ENCODE results near the gene ROR2.
"Not testable (repeated sequence)": the region's sequence is repeated elsewhere in the genome, so short reads cannot be mapped to it uniquely, and the experiment has no call there.

ROR2 gene

DNA sequence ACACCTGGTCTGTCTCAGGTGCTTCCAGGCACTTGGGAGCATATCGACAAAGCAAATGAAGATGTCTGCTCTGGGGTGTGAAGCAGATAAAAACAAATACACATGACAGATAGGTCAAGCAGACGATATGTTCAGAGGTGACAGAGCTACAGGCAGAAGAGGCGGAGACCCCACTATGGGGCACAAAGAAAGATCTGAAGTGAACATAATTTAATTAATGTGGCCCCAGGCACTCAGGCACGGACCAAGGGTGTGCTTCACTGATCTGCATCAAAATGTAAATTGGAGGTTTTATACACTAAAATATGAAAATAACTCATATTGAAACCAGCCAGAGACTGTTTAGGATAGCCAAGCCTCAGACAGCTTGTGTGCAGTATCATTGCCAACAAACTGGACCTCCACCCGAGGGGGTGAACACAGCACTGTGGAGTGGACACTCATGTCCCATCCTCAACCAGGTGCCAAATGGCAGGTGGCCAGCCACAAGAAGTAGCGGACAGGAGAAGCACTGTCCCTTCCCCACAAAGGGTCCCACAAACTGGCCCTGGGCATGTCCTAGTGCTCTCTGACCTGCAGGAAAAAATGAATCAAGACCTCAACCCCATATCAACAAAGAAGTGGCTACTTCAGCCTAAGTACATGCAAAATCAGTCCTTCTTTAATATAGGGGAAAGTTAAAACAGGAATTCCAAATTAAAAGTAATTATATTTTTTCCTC is 29.2 kb downstream of the ROR2 start:
- no peak for DNase-seq

DNA sequence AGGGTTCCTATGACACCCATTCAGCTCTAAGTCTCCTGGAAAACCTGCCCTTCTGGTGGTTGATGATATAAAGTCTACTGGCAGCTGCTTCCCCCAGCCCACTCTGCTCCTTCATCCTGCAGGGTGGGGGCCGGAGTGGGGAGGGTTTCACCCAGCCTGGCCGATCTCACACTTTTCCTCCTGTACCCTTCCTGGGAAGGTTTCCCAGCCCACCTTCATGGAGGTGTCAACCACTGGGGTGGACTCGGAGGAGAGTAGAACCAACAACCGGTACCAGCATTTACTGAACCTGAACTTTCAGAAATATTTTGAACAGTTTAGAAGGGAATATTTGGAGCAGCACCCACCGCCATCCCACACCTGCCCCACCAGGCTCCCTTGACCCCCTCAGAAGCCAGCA is 30.4 kb downstream of the ROR2 start:
- no peak for DNase-seq

DNA sequence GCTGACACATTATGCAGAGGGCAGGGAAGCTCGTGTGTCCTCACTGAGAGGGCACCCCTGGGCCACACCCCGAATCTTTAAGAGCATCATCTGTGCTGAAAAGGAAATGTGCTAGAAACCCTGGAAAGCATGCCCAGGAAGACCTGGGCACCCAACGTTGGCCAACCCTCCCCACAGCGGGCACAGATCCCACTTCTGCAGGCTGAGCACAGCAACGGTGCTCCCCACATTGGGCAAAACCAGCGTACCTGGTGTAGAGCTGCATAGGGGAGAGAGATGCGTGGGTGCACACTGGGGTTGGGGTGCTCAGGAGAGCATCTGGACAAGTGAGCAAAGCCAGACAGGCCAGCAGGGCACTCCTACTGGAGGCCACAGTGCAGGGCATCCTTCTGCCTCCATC is 32.6 kb downstream of the ROR2 start:
- no peak for DNase-seq

DNA sequence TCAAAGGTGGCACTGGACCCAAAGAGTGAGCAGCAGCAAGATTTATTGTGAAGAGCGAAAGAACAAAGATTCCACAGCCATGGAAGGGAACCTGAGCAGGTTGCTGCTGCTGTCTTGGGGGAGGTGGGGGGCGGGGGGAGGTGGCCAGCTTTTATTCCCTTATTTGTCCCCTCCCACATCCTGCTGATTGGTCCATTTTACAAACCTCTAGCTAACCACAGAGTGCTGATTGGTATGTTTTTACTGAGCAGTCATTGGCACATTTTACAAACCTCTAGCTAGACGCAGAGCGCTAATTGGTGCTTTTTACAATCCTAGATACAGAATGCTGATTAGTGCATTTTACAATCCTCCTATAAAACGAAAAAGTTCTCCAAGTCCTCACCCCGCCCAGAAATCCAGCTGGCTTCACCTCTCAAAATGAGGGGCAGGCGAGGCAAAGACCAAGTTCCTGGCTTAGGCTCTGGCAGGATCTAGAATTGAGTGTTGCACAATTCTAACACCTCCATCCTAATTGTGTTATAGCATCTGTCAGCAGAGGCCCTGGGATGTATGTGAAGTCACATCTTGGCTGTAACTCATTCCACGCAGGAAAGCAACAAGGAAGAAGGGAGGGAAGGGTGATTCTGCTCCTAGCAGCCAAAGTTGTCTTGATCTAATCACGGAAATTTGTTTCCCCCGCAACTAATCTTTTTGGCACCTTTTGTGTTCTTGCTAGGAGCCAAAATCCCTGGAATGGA is 34.3 kb downstream of the ROR2 start:
- no peak for DNase-seq

DNA sequence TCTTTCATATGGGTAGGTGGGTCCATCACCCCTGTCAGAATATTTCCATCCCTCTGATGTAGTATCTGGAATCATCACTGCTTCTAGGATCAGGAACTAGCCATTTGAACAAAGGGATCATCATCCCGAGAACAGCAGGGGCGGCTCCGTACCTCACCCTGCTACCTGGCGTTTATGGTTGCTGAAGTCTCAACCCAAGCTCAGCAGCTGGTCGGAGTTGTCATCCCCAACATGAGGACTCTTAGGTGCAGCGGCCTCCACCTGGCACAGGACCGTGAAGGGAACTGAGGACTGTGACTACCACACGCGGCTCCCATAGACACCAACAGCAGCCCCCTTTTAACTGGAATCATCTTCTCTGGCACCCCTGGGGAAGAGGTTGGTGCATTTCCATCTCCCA is 35.1 kb downstream of the ROR2 start:
- no peak for DNase-seq

DNA sequence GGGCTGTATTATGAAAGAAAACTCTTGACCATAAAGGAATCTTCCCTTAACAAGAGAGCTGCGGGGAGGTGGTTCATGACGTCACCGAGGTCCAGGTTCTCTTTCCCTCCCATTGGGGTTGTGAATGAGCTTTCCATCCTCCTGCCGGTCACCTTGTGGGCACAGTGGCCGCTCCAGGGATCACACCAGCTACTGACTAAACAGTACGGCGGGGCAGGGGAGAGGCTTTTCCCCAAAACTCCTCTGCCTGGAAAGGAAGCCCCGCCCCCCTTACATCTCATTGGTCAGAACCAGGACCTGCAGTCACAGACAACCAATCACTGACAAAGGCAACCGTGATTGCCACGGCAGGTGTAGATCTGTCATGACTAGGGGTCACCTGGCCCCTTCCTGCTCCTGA is 35.6 kb downstream of the ROR2 start:
- no peak for DNase-seq

DNA sequence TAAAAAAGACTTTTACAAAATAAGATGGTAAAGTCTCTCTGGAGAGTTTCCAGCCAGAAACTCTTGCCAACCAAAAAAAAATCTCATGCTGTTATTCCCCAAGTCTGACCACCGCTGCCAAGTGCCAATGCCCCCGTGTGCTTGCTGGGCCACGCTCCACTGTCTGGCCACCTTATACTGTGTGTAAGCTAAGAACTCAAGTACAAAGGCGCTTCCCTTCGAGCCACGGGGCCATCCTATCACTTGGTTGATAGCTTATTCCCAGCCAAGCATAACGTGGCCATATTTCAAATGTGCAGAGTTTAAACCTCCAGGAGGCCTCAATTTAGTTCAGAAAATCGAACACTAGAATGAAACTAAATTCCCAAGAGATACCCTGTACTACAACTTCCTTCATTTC is 36.0 kb downstream of the ROR2 start:
- DNase-seq, result no peak

DNA sequence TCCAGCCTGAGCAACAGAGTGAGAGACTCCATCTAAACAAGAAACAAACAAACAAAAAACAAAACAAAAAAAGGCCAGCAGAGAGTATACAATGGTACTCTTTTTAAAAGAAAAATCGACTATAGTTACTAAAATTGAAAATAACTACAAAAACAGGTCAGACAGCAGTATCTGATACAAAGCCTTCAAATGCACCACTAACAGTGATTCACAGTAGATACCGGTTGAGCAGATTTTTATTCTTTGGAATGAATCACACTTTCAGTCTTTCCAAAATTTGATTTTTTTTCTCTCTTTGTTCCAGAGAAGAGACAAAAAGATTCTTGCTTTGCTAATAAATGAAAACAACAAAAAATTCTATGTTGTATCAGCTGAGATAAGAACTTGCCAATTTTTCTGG is 36.9 kb downstream of the ROR2 start:
- no peak for DNase-seq

DNA sequence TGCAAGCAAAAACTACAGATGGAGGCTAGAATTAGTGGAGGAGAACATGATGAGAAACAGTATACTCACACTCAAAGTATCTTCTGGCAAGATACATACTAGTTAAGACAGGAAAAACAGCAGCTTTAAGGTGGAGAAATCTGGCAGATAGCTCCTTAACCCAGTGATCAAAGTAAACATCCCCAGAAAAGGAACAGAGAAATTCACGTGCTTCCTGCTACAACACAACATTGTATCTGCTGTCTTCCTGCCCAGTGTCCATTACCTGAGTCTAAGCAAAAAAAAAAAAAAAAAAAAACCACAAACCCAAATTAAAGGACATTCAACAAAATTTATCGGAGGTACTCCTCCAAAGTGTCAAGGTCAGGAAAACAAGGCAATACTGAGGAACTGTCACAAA is 38.4 kb downstream of the ROR2 start:
- DNase-seq, result no peak

DNA sequence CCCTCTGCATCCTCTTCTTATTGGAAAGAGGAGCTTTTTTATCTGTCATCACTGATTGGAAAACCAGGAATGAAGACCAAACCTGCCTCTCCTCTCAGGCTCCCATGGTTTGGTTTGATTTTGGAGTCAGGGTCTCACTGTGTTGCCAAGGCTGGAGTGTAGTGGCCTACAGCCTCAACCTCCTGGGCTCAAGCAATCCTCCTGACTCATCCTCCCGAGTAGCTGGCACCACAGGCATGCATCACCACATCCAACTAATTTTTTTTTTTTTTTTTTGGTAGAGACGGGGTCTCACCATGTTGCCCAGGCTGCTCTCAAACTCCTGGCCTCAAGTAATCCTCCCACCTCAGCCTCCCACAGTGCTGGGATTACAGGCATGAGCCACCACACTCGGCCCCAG is 40.8 kb downstream of the ROR2 start:
- DNase-seq, result not testable (repeated sequence)

DNA sequence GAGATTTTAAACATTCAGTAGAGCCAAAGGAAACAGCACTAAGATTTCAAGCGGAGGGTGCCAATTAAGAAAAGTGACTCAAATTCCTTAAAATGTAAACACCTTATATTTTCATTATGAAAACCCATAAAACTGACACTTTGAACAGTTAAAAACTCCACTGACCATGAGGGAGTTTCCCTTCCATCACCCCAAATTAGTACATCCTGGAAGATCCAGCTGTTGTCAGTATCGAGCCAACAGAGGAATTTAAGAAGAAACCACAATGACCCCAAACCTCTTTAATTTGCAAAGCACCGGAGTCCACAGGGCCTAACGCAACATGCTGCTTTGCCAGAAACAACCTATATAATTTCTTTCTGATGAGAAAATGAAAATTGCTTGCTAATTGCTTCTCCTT is 41.3 kb downstream of the ROR2 start:
- no peak for DNase-seq

DNA sequence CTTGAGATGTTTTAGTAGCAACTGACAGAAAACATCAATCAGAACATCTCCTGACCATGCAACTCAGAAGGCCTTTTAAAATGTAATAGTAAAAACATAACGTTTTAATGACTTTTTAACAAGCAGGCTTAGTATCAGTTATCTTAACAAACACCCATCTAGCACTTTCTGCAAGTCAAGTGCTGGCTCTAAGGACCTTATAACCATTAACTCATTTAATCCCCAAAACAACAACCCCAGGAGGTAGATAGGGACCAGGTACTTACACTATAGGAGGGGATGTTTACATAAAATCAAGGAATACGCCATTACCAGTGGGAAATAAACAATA is 41.8 kb downstream of the ROR2 start:
- DNase-seq, result no peak

DNA sequence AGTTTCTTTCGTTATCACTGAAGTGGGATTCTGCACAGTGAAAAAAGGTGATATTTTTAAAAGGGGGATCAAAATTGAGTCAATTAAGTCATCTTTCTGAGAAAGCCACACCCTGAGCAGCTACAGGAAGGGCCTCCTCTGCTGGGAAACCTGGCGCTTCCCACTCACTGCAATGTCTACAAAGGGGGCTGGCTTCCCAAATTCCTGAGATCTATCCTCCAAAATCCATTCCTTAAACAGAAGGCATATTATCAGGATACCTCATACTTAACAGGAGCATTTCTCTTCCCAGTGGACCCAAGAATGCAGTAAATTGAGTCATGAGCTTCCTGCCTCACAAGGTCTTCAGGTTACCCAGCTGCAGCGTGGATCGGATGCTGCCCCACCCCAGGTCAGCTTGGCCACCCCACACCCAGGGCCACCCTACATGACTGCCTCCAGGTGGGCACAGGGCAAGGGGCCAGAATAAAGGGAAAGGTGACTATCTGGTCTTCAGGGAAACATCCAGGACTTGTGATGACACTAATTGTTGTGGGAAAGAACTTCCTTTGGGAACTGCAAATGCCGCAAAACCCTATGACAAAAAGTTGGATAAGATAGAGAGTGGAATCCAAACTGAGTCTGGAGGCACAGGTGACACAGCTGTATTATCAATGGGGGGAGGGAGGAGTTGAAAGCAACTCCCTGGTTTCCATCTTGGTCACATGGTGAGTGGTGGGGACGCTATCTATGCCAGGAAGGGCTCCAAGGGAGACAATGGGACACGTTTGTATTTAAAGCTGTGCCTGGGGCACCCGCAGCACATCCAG is 42.3 kb downstream of the ROR2 start:
- DNase-seq, result no peak

DNA sequence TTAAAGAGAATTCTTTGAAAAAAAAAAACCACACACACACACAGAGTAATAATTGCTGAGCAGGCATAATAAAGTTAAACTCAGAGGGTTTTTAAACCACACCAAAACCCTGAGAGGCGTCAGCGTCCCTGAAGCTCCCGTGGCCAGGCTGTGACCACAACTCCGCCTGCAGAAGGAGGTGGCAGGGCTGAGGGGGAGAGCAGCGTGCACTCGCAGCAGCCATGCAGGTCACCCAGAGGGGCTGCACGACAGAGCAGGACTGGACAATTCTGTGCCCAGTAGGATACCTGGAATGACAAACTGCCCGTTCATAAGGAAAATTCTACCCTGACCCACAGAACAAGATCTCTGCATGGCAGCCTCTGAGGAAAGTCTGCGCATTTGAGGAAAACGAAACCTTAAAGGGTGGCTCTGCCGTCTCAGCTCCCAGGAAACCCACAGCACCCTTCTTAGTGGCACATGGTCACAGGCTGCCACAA is 44.0 kb downstream of the ROR2 start:
- DNase-seq, result no peak

DNA sequence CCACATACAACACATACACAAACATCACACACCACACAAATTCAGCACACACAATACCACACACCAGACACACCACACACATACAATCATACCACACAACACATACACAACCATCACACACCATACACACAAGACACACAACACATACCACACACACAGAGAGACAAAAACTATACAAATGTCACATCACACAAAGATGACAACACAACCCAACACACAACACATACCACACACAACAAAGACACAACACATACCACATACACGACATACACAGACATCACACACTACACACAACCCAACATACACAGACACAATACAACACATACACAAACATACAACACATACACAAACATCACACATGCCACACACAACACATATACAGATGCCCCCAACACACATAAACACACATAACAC is 44.8 kb downstream of the ROR2 start:
- no peak for DNase-seq

DNA sequence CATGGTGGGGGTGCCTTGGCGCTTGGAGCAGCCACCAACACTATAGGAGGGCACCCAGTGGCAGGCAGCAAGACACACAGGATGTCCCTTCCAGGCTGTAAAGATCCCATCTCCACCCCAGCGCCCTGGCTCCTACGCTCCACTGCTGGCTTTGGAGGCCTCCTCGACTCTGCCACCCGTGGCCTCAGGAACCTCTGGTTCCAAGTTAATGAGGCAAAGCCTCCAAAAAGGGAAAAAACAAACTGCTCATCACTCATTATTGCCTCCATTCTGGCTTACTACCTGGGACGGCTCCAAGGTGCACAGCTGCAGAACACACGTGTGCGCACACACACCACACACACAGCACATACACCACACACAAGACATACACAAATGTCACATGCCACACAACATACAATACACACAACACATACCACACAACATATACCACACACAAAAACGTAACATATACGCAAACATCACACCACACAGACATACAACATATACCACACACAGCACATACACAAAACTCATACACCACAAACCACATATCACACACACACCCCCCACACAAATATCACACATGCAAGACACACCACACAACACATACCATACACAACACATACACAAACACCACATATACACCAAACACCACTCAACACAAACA is 45.3 kb downstream of the ROR2 start:
- no peak for DNase-seq

DNA sequence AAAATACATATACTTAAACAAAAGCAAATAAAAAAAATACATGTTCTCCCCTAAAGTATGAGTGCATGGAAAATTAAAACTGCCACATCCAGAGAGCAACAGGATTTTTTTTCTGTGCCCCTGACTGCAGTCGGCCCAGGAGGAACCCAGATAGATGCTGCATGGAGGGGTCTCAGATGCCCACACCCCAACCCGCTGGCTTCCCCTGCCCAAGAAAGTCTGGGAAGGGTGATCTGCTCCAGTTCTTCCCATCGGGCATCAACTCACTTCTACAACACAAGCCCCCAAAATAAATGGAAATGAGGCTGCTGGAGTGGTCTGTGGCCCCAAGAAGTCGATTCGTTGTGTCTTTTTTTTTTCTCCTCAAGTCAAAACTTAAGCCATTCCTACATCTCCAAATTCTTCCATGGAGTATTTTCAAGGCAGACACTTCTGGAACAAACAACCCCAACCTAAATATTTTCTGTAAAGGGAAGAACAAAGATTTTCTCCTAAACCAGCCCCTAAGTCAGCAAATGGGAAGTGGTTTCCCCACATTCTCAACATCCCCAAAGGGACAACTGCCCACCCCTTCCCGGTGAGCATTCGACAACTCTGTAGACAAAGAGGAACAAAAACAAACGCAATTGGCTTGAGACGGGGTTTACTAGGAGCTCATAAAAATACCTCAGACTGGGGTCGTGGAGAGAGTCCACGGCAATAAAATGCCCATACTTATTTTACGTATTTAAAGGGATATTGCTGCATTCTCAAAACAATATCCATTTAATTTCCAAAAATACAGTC is 46.7 kb downstream of the ROR2 start:
- DNase-seq, result no peak

DNA sequence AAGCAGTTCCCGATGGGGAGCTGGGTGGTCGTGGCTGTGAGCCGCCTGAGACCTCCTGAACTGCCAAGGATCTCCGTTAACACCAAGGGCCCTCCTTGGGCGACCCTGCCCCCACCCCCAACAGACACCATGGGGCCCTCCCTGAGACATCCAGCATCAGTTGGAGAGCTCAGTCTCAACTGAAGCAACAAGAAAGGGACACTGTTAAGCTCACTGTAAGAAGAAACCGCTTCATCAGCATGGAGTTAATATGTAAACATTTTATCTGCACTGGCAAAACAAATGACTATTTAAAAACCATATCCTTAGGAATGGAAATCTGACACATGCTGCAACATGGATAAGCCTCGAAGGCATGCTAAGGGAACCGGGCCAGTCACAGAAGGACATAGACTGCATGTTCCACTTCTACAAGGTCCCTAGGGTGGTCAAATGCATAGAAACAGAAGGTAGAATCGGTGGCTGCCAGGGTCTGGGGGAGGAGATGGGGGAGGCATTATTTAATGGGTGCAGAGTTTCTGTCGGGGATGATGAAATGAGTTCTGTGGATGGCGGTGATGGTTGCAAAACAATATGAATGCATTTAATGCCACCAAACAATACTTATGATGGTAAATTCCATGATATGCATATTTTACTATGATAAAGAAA is 47.4 kb downstream of the ROR2 start:
- DNase-seq, result no peak

DNA sequence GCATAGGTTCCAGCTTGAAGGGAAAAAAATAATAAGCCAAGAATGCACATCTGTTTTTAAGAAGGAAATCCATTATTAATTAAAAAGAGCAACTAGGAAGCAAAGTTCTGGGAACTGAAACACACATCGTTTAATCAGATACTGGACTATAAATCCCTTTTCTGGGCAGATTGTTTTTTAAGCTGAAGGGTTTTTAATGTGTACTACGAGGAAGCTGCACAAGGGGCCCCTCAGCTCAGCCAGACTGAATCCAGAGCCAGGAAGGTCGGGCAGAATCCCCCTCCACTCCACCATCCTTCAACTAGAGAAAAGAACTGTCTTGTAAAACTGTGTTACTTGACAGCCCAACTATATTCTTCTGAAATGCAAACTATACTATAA is 49.2 kb downstream of the ROR2 start:
- no peak for DNase-seq

DNA sequence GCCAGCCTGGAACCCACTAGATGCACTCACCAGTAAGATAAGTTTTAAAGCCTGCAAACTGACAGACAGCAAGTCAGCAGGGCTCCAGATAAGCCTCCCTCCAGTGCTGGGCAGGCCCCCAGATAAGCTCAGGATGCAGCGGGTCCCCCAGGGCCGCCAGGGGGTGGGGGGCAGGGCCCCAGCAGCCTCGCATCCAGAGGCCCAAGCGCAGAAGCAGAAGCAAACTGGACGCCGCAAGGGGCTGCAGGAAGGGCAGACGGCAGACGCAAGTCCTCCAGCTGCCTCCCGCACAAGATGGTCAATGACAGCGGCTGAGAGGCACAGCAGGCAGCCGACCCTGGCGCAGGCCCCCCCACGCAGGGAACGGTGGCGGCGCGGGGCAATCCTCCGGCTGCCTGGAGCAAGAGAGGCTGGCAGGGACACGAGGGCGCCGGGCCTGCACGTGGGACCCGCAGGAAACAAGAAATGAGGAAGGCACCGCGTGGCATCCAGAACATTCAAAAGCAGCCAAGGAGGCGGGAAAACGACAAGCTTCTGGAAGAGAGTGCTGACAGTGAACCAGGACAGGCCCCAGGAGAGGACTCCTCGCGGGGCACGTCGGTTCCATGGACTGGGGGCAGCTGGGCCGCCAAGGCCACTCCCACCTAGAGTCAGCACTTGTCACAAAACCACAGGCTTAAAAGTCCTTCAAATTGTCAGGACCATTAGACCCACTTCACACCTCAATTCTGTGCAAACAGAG is 49.8 kb downstream of the ROR2 start:
- DNase-seq, result peak; percentile 59

DNA sequence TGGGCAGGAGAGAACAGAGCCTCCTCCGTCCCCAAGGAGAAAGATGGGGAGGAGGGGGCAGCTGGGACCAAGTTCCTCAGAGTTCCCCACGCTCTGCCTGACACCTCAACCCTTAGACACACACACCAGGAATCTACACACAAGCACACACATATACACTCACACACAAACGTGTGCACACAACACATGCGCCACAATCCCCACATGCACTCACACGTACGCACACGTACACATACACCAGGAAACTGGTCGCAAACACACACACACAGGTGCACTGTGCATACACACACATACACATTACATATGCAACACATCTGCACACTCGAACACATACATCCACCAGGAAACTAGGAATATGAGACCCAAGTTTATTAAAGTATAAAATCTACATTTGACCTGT is 50.4 kb downstream of the ROR2 start:
- no peak for DNase-seq

DNA sequence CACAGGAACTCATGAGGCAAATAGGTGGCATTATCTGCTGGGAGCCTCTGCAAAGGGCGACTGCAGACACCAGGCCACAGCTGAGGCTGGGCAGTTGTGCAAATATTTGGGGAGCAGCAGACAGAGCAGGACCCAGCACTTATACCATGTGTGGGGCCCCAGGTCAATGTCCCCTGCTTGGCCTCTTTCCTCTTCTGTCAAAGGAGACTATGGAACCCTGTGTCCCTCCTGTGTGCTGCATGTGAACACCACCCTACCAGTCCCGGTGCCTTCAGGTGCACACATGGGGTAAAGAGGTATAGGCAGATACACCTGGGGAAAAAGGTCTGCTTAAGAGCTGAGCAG is 50.8 kb downstream of the ROR2 start:
- no peak for DNase-seq
